ENCODE results near the gene LRRC59. TPM values are rescaled to one million over a fixed set of nuclear protein-coding genes. Genes with fewer than 3 reads are reported as not detected.

The LRRC59 gene
- total and polyA plus RNA-seq, 2 experiments from 2014 or later, result 46.4 to 124 TPM

GRCh38 chr17:50361561-50362480 lies 35.5 kb downstream of the LRRC59 start (continued):
- TF ChIP-seq ZNF462 (CRISPR knock-in tag; IDR thresholded peaks at IDR 0.05) (no peak), ZNF114 (CRISPR knock-in tag; IDR thresholded peaks at IDR 0.05) (no peak), EZH2 (IDR thresholded peaks at IDR 0.05; ENCODE audit: low read depth, unreplicated experiment) (no peak), ZNF331 (CRISPR knock-in tag; IDR thresholded peaks at IDR 0.05; ENCODE audit: low read depth) (no peak), CTCF (conservative IDR thresholded peaks at IDR 0.05; ENCODE audit: low read depth in 2 of 2) (peak; percentile 81 to 82), EZH2phosphoT487 (IDR thresholded peaks at IDR 0.05; ENCODE audit: unreplicated experiment) (no peak)
